Body of pancreas (tissue), 4 donors: ENCODE measurements around the gene HOXA1. TPM values are rescaled to one million over a fixed set of nuclear protein-coding genes. Genes with fewer than 3 reads are reported as not detected.

Experiments
- ATAC-seq: fragments of 150-250 bp; one replicate; pipeline ENCODE4 v1.9.1; 2016
- DNase-seq, 4 donors: peaks; one replicate each; pipeline ENCODE4 v3.0.0-alpha.2; 2019
- H3K27ac ChIP-seq, 4 donors: fragments of 200-600 bp; sonication (generic); 1 replicate in 3 of 4; 2 replicates in 1 of 4; pipeline versions ENCODE4 v1.5.1 to v1.6.1; 2016 to 2019; ENCODE audit warnings: mild to moderate bottlenecking in 1 of 4, mixed read lengths in 1 of 4, moderate library complexity in 1 of 4
- H3K27me3 ChIP-seq, 2 donors: fragments of 200-600 bp; sonication (generic); one replicate each; pipeline ENCODE4 v1.6.0; 2016; ENCODE audit warnings: mild to moderate bottlenecking in 1 of 2
- H3K36me3 ChIP-seq, 2 donors: fragments of 200-600 bp; sonication (generic); replicated peaks in 1 of 2; 2 replicates each; pipeline ENCODE4 v1.5.1; 2016; ENCODE audit warnings: low read depth in 2 of 2; ENCODE audit not compliant: insufficient read depth in 1 of 2
- H3K4me1 ChIP-seq: fragments of 200-600 bp; sonication (generic); one replicate; pipeline ENCODE4 v1.6.0; 2016
- H3K4me3 ChIP-seq, 2 donors: fragments of 200-600 bp; sonication (generic); 1 replicate in 1 of 2; 2 replicates in 1 of 2; pipeline ENCODE4 v1.5.1; 2016 to 2019
- H3K9me3 ChIP-seq, 3 donors: fragments of 200-600 bp; sonication (generic); 1 replicate in 2 of 3; 2 replicates in 1 of 3; pipeline ENCODE4 v1.5.1; 2016
- CTCF ChIP-seq, 7 experiments: fragments of 450-650 bp in 4 of 7; fragments of 200-600 bp in 3 of 7; sonication (generic) in 3 of 7; IDR thresholded peaks; one replicate each; pipeline ENCODE4 v1.5.1; 2016 to 2019; ENCODE audit warnings: antibody characterized with exemption in 7 of 7
- POLR2A ChIP-seq, 3 donors: fragments of 450-650 bp; IDR thresholded peaks; one replicate each; pipeline ENCODE4 v1.6.1; 2016; ENCODE audit warnings: antibody characterized with exemption in 3 of 3, mild to moderate bottlenecking in 2 of 3
- WGBS, 2 donors: methylation state at CpG; one replicate each; pipeline ENCODE4 v1.1.5; 2017; 5-methylcytosine and 5-hydroxymethylcytosine counted together
- intact Hi-C: fragments of 100-400 bp; cut with DNase I; formaldehyde crosslinking; loops from one replicate; pipeline ENCODE4 v1.15.1; 2023
- total RNA-seq, 2 donors: library from RNA; depleted of rRNA; stranded (reverse); fragments of >200 nt; gene quantifications; one replicate each; pipeline ENCODE4 v1.1.0, GENCODE V29; 2016

HOXA1 gene
- total RNA-seq, 2 donors from 2014 or later = not detected

DNA sequence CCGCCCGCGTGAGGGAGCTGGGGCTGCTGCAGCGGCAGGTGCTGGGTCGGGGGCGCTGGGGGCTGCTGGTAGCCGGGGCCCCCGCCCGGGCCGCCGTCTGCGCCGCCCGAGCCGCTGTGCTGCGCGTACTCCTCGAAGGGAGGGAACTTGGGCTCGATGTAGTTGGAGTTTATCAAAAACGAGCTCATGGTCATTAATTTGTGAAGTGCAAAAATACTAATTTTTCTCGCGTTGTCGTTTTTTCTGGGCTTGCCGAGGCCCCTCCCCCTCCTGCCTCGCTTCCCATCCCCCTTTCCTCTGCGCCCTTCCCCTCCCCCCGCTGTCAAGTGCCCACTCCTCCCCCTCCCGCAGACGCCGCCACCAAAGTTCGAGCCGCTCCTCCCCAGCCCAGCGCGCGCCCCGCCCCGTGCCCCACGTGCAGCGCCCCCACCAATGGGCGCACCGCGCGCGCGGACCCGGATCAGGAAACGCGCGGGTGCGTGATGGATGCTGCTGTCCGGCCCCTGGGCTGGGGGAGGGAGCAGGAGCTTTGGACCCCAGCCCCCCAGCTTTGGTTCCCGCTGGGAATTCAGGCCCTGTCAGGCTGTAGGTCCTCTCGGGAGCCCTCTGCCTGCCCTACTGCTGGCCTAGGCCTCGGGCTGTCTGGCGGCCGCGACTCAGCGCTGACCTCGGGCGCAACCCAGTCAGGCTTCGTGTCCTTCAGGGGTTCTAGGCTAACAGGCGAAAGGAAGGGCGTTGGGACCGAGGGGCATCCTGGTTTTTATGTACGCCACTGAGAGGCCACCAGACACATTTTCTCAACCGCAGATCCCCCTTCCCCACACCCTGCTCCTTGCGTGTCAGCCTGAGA lies 35.0 kb upstream of the HOXA1 start, which contains the start of gene HOXA4:
TSS of gene HOXA4 (minus strand) at position 218 of the 850 bp plus-strand sequence. CDS start at position 194, 24 bp downstream.
- WGBS, 2 donors = 10 to 15% methylated on average over 36 to 63 of the region's 67 CpGs
- H3K27ac ChIP-seq = peak within 1 kb of the TSS in 2 of 4 donors; percentile 61 to 69
- intact Hi-C loops = no loop called here
- no peak for TF ChIP-seq CTCF (IDR thresholded peaks at IDR 0.05)
- TF ChIP-seq POLR2A (IDR thresholded peaks at IDR 0.05) = peak in 2 of 3 donors; percentile 34 to 37
- DNase-seq (peak; percentile 55 to 64 (median 61)), ATAC-seq (peak; percentile 78)
- peaks cover 10% of the 10 kb centered on the region for H3K4me1 ChIP-seq
- no peak within 1 kb of the TSS for H3K4me3 ChIP-seq
- H3K36me3 ChIP-seq = no peaks in the 10 kb centered on the region
- H3K9me3 ChIP-seq = no peaks in the 10 kb centered on the region
- H3K27me3 ChIP-seq = peaks cover 0 to 24% of the 10 kb centered on the region in 2 donors

GRCh38 chr7:27129729-27130539 lies 34.1 kb upstream of the HOXA1 start:
- 9 to 15% methylated on average over 18 to 44 of the region's 72 CpGs for WGBS, 2 donors
- TF ChIP-seq POLR2A (IDR thresholded peaks at IDR 0.05) = no peak
- no peak for TF ChIP-seq CTCF (IDR thresholded peaks at IDR 0.05)
- no peaks in the 10 kb centered on the region for H3K36me3 ChIP-seq
- H3K4me1 ChIP-seq = peaks cover 10% of the 10 kb centered on the region
- peak overlapping the region in 2 of 4 donors; percentile 48 to 56 for H3K27ac ChIP-seq
- ATAC-seq = peak; percentile 38
- intact Hi-C loops = no loop called here
- peaks cover 0 to 28% of the 10 kb centered on the region in 2 donors for H3K27me3 ChIP-seq
- H3K9me3 ChIP-seq = no peaks in the 10 kb centered on the region
- H3K4me3 ChIP-seq = no peak overlapping the region
- DNase-seq = no peak

DNA sequence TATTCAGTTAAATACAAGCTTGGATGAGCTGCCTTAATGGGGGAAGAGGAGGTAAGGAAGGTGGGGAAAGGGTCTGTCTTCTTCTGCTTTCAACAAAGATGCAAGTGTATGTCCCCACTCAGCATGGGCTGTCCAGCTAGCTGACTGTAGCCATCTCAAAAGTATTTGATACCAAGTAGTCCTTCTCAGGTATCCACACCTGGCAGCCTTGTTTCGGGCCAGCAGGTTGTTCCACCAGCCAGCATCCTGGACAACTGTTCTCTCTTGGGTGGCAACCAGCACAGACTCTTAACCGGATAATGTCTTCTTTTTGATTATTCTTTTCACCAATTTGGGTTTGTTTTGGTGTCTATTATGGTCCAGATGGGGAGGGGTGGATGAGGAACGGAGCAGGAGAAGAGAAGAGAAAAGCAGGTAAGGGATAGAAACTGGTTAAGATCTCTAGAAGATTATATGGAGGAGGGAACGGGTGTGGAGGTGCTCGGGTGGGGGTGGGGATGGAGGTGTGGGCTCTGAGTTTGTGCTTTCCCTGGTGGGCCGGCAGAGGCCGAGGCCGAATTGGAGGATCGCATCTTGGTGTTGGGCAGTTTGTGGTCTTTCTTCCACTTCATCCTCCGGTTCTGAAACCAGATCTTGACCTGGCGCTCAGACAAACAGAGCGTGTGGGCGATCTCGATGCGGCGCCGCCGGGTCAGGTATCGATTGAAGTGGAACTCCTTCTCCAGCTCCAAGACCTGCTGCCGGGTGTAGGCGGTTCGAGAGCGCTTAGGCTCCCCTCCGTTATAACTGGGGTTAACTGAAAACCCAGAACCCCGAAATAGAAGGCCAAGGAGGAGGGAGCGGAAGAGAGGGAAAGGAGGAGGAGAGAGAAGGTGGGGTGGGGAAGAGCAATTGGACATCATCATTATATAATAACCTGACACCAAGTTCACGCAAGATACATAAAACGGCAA lies 33.3 kb upstream of the HOXA1 start:
- 17 to 25% methylated on average over 18 to 28 of the region's 28 CpGs for WGBS, 2 donors
- ATAC-seq (no peak), DNase-seq (no peak)
- no peak for TF ChIP-seq POLR2A (IDR thresholded peaks at IDR 0.05)
- TF ChIP-seq CTCF (IDR thresholded peaks at IDR 0.05) = no peak
- no peaks in the 10 kb centered on the region for H3K36me3 ChIP-seq
- H3K9me3 ChIP-seq = no peaks in the 10 kb centered on the region
- peaks cover 0 to 36% of the 10 kb centered on the region in 2 donors for H3K27me3 ChIP-seq
- H3K4me3 ChIP-seq = no peak overlapping the region
- intact Hi-C loops = no loop called here
- H3K4me1 ChIP-seq = peaks cover 10% of the 10 kb centered on the region
- no peak overlapping the region for H3K27ac ChIP-seq

- H3K36me3 ChIP-seq = no peaks in the 10 kb centered on the region
- H3K27me3 ChIP-seq = peaks cover 0 to 47% of the 10 kb centered on the region in 2 donors
- no peaks in the 10 kb centered on the region for H3K9me3 ChIP-seq
- intact Hi-C loops = no loop called here
- H3K4me1 ChIP-seq = peaks cover 10% of the 10 kb centered on the region
- no peak overlapping the region for H3K27ac ChIP-seq
- no peak for DNase-seq
- 23 to 39% methylated on average over 2 of the region's 2 CpGs for WGBS, 2 donors
- no peak for ATAC-seq
- TF ChIP-seq CTCF (IDR thresholded peaks at IDR 0.05) (no peak), POLR2A (IDR thresholded peaks at IDR 0.05) (no peak)
- no peak overlapping the region for H3K4me3 ChIP-seq
Measured at GRCh38 chr7:27128034-27128433, 32.2 kb upstream of the HOXA1 start.
